HG02943 (cell line): ENCODE measurements around the gene CEACAM19.
"Not testable (repeated sequence)": the region's sequence is repeated elsewhere in the genome, so short reads cannot be mapped to it uniquely, and the experiment has no call there.

Source experiments
- ATAC-seq: cut with Tn5 transposase; IDR thresholded peaks from one replicate; pipeline ENCODE4 v1.9.1; 2021; ENCODE audit warnings: mild to moderate bottlenecking, low read depth, moderate library complexity; ENCODE audit not compliant: unreplicated experiment

The CEACAM19 gene

DNA sequence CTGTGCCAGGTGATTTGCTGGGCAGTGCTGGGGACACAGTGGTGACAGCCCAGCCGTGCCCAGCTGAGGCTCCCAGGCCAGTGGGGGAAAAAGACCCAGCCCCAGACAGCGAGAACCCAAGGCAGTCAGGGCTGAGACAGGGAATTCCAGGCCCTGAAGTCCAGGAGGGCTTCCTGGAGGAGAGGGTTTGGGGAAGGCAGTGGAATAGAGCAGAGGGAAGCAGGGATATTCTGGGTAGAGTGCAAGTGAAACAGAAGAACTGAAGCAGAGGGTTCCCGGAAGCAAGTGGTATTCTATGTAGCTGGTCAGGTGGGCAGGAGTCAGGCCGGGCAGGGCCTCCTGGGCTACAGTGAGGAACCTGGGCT is 26.4 kb downstream of the CEACAM19 start:
- no peak for ATAC-seq

DNA sequence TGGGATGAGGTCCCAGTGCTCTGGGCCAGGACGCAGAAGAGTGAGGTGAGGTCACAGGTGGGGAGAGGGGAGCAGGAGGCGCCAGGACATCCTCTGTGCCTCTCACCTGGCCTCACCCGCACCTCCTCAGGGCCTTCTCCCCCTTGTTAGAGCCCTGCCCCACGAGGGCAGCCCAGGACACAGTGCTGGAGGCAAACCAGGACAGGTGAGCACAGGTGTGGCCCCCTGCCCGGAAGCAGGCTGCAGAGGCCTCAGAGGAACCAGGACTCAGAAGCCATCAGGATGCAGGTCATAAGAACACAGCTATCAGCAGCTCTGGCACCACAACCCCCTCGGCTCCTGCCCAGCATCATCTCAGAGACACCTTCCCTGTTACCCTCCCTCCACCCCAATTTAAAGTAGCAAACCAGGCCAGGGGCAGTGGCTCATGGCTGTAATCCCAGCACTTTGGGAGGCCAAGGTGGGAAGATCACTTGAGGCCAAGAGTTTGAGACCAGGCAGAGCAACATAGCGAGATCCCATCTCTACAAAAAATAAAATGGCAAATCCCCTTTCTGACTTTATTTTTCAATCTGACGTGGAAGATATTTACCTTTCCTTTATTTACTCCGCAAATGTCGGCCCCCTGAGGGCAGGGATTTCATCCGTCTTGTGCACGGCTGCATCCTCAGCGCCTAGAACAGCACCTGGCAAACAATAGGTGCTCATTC is 27.4 kb downstream of the CEACAM19 start, which contains the start of gene CEACAM16:
Gene CEACAM16, plus strand, starts transcription at position 660 of the 710 bp plus-strand sequence. CDS start 2,306 bp downstream, outside the sequence.
- no peak for ATAC-seq

DNA sequence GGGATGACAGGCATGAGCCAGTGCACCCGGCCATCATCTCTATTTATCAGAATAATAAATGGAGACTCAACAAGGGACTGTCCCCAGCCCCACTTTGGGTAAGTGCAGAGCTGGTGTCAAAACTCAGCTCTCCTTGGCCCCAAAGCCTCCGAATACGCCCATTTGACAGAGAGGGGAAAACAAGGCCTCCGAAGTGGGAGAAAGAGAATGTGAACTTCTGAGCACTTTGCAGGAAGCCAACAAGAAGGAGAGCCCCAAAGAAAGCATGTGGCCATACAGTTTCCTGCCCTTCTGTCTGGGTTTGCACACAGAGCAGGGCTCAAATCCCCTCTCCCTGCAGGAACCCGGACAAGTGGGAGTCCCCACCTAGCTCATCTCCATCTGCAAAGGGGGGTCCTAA is 29.3 kb downstream of the CEACAM19 start:
- no peak for ATAC-seq

DNA sequence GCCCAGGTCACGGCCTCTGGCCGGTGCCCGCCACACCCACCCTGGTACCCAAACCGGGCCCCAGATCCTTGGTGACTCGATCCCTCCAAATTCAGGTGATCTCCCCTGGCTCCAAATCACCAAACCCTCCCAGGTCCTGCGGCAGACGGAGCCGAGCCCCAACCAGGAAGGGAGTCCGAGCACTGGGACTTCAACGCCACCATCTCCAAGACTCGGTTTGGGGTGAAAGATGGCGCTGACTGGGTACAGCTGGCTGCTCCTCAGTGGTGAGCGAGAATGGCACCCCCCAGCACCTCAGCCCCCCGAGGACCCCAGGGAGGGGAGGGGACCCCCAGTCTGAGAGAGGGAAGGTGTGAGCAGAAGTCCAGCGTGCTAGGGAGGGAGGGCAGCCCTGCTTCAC is 29.9 kb downstream of the CEACAM19 start:
- ATAC-seq, result no peak

- no peak for ATAC-seq
Measured at GRCh38 chr19:44702551-44703176, 31.4 kb downstream of the CEACAM19 start.

- ATAC-seq, result no peak
Measured at GRCh38 chr19:44703336-44704078, 32.2 kb downstream of the CEACAM19 start.

DNA sequence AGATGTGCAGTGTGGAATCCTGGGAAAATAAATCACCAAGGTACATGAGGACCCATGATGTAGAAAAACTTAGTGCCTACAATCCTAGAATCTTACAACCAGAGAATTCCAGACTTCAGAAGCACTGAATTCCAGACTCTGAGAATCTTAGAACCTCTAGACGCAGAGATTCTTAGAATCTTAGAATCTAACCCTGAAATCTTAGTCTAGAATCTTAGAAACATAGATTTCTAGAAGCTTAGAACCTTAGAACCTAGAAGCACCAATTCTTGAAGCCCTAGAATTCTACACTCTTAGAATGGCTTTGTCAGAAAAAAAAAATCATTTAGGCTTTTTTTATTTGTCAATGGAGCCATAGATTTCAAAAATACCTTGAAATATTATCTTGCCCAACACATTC is 33.7 kb downstream of the CEACAM19 start:
- no peak for ATAC-seq

DNA sequence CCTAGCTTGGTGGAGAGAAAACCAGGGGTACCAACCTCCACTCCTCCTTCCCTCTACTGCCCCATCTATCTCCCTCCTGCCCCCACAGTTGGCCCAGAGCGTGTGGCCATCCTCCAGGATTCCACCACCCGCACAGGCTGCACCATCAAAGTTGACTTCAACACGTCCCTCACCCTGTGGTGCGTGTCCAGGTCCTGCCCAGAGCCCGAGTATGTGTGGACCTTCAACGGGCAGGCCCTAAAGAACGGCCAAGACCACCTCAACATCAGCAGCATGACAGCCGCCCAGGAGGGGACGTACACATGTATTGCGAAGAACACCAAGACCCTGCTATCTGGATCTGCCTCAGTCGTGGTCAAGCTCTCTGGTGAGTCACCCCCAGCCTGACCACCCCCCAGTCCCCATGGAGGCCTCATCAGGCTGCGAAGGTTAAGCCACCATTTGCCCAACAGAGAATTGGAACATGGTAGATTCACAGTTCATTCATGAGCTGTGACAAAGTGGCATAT is 34.3 kb downstream of the CEACAM19 start:
- no peak for ATAC-seq

DNA sequence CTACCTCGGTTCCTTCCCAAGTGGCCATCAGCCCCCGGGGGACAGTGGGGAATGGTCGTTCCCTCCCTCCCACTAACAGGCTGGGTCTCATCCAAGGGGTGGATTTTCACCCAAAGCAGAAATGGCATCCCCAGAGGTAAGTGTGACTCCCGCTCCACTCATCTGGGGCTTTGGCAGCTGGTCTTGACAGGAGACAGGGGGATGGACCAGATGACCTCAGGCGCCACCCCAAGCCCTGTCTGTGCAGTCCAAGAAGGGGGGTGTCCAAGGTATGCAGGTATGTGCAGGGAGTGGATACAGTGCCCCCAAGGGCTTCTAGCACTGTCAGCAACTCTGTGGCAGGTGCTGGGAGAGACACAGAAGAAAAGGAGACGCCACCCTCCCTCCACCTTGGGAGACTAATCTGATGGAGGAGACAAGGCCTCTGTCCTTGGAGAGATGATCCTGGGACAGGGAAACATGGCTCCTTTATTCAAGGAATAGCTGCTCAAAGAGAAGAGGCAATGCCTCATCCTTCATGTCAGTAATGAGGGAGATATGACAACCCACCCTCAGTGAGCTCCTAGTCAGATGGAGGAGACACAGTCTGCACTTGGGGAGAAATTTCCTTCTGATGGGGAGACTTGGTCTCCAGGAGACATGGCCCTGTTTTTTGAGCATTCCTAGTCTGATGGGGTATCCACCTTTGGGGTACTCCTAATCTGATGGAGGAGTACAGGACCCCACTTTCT is 35.4 kb downstream of the CEACAM19 start:
- no peak for ATAC-seq

GRCh38 chr19:44707794-44708193 is 36.5 kb downstream of the CEACAM19 start:
- ATAC-seq, result no peak

DNA sequence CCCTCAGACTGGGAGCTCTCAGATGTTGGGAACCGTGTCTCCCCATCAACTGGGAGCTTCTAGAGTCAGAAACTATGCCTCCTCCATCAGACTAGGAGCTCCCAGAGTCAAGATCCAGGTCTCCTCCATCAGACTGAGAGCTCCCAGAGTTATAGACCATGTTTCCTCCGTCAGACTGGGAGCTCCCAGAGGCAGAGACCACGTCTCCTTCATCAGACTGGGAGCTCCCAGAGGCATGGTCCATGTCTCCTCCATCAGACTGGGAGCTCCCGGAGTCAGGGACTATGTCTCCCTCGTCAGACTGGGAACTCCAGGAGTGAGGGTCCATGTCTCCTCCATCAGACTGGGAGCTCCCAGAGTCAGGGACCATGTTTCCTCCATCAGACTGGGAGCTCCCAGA is 37.7 kb downstream of the CEACAM19 start:
- ATAC-seq, result no peak

- ATAC-seq, result not testable (repeated sequence)
Measured at GRCh38 chr19:44709434-44710266, 38.4 kb downstream of the CEACAM19 start.

GRCh38 chr19:44710483-44710882 is 39.2 kb downstream of the CEACAM19 start:
- no peak for ATAC-seq

DNA sequence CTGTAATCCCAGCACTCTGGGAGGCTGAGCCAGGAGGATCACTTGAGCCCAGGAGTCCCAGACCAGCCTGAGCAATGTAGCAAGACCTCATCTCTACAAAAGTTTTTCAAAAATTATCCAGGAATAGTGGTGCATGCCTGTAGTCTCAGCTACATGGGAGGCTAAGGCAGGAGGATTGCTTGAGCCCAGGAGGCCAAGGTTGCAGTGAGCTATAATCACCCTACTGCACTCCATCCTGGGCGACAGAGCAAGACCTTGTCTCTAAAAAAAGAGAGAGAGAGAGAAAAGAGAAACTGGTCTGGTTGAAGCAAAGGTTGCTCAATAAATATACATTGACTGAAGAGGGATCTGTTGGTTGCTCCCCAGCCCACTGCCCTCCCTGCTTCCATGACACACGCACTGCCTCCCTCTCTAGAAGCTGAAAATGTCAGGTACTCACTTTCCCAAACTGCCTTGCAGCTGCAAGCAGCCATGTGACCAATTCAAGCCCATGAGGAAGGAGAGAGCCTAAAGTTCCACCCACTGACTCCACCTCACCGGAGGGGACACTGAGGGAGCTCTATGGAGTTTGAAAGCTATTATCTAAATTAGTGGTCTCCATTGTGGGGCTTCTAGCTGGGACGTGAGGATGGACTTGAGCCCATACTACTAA is 41.7 kb downstream of the CEACAM19 start:
- ATAC-seq, result no peak

- ATAC-seq, result no peak
Measured at GRCh38 chr19:44714597-44715169, 43.4 kb downstream of the CEACAM19 start.

DNA sequence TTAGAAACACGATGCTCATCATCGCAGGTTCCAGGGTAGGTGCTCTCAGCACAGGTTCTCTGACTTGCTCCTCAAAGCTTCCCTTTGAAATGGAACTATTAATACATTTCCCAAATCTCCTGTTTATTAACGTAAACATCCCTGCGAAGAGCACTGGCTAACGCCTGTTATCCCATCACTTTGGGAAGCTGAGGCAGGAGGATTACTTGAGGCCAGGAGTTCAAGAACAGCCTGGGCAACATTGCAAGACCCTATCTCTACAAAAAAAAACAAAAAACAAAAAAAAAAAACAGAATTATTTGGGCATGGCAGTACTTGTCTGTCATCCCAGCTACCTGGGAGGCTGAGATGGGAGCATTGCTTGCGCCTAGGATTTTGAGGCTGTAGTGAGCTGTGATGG is 46.3 kb downstream of the CEACAM19 start:
- no peak for ATAC-seq

DNA sequence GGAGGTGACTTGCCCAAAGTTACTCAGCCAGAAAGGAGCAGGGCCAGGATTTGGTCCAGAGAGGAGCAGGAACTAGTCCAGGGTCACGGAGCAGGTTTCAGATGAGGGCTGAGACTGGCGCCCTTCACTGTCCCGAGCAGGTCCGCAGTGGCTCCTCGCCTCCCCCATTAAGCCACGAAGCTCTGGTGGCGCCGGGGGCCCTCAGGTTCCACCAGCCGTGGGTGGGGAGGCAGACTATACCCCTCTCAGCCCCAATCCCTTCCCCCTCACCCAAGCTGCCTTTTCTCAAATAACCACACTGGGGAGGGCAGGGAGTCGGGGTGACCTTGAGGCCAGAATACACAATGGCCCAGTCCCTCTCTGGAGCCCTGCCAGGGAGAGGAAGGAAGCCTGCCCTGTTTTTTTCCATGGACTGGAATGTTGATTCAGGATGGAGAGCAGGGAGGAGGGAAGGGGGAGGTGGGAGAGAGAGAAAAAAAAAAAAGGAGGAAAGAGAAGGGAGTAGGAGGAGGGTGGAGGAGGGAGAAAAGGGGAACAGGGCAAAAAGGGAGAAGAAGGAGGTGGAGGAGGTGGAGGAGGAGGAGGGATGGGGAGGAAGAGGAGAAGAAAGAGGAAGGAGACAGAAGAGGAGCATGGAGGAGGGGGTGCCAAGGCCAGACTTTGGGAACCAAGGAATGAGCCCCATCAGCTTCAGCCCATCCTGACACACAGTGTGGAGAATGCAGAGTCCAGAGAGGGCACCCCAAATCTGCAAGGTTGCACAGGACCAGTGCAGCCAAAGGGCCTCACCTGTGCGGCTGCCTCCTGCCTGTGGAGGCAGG is 47.4 kb downstream of the CEACAM19 start:
- no peak for ATAC-seq

- no peak for ATAC-seq
Measured at GRCh38 chr19:44719262-44719701, 48.0 kb downstream of the CEACAM19 start.
